ENCODE data around the gene PLXDC2. TPM values are rescaled to one million over a fixed set of nuclear protein-coding genes. Genes with fewer than 3 reads are reported as not detected.

PLXDC2 gene
- total RNA-seq, 1 experiment from 2014 or later: 0.20 TPM

- TF ChIP-seq EGR1 (IDR thresholded peaks at IDR 0.05; ENCODE audit: low read depth) (no peak), POLR2AphosphoS5 (IDR thresholded peaks at IDR 0.05; ENCODE audit: low read depth, low read length) (no peak), POLR2A (IDR thresholded peaks at IDR 0.05; ENCODE audit: borderline replicate concordance, extremely low read depth, insufficient read depth, insufficient read length) (no peak), ZNF274 (IDR thresholded peaks at IDR 0.05; ENCODE audit: low read depth, low read length) (no peak), ZFX (IDR thresholded peaks at IDR 0.05) (no peak), SP1 (IDR thresholded peaks at IDR 0.05; ENCODE audit: low read depth) (no peak), EZH2phosphoT487 (IDR thresholded peaks at IDR 0.05; ENCODE audit: borderline replicate concordance) (no peak)
These were observed 105.3 kb downstream of the PLXDC2 start (continued) for GRCh38 chr10:19921300-19922140.

DNA sequence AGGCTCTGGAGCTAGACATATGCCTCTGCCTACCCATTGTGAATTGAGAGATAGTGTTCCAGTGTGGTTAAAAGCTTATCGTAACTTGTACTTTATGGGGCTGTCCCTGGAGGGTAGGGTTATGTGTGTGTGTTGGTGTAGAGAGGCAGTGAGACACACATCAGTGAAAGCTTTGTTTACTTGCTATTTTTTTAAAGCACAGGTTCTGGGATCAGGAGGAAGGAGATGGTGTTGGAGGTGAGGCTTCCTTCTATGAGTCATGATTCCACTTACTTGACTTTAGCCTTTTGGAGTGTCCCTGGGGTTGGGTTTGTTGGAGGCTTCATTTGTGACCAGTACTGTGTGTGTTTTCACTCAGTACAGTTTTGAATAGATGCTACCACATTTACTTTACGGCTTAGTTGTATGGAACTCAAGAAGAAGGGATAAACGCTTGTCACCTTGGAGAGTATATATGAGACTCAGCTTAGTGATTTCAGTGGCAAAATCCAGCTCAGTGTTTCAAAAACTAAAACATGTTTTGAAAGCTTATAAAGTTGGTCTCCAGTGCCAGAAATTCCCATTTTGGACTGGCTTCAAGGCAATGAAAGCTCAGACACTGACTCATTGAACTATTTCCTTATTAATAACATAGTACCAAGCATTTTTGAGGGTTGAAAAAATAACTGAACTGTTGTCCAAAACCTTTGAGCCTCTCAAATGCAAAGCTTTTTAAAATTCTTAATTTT is 106.2 kb downstream of the PLXDC2 start:
- no peaks in the 10 kb centered on the region for H3K4me1 ChIP-seq (ENCODE audit: control insufficient read depth in 1 of 2, insufficient read depth in 2 of 2, low read length in 2 of 2)
- H3K9ac ChIP-seq (ENCODE audit: low read length): no peak overlapping the region
- peaks cover 3 to 30% of the 10 kb centered on the region in 2 experiments; a peak in 2 of 4 replicates for H3K9me3 ChIP-seq (ENCODE audit: control insufficient read depth in 1 of 2, insufficient read depth in 1 of 2, low read depth in 1 of 2, low read length in 2 of 2)
- TF ChIP-seq SP1 (IDR thresholded peaks at IDR 0.05; ENCODE audit: low read depth): no peak
- TF ChIP-seq ATF3 (IDR thresholded peaks at IDR 0.05): no peak
- no peaks in the 10 kb centered on the region for H3K36me3 ChIP-seq (ENCODE audit: control insufficient read depth in 1 of 2, insufficient read depth in 2 of 2, low read length in 2 of 2)
- no peak overlapping the region for H2AFZ ChIP-seq (ENCODE audit: low read depth, low read length, poor library complexity, severe bottlenecking)
- no TSS peak for BruUV-seq (replicated peaks)
- no peak for ATAC-seq
- intact Hi-C loops (cut with micrococcal nuclease): no loop called here
- ChIA-PET POLR2A (no interaction called here), CTCF (no interaction called here), RAD21 (ENCODE audit: low non-redundant PET in 1 of 2, low total read pairs in 2 of 2, uncharacterized antibody in 2 of 2, unreplicated experiment in 2 of 2) (no interaction called here)
- H3K27ac ChIP-seq (ENCODE audit: low read depth, low read length): no peak overlapping the region
- DNase-seq (ENCODE audit: low read depth, low spot score): no peak
- no peaks in the 10 kb centered on the region for H4K20me1 ChIP-seq (ENCODE audit: insufficient read depth)
- H3K27me3 ChIP-seq (ENCODE audit: insufficient read depth, low read length): no peaks in the 10 kb centered on the region
- H3K79me2 ChIP-seq (ENCODE audit: insufficient read depth, low read length): no peaks in the 10 kb centered on the region
- no peak overlapping the region for H3K4me3 ChIP-seq (replicated peaks in 1 of 2; ENCODE audit: low read depth in 1 of 2, low read length in 2 of 2)
- no peak overlapping the region for H3K4me2 ChIP-seq (ENCODE audit: low read length)
- H3K9me2 ChIP-seq (ENCODE audit: insufficient read depth): no peaks in the 10 kb centered on the region

Measured in HCT116 (cell line).